CD4-positive, alpha-beta T cell (primary cell): Measurements from ENCODE around the gene TMEM79. TPM values are rescaled to one million over a fixed set of nuclear protein-coding genes. Genes with fewer than 3 reads are reported as not detected.

ENCODE experiments used
- ATAC-seq: fragments of 200-7000 bp; cut with Tn5 transposase; one replicate; pipeline ENCODE4 v1.10.0; 2022; ENCODE audit warnings: mild to moderate bottlenecking; ENCODE audit not compliant: poor library complexity
- CTCF ChIA-PET: fragments of 350-600 bp; sonication (Branson Sonifier 250); formaldehyde crosslinking; loops from one replicate; lab custom pipeline; 2021; ENCODE audit warnings: antibody characterized with exemption, inconsistent platforms; lab: Charles Lee
- POLR2A ChIA-PET: fragments of 350-600 bp; sonication (Branson Sonifier 250); formaldehyde crosslinking; loops from one replicate; lab custom pipeline; 2021; ENCODE audit warnings: antibody characterized with exemption, inconsistent platforms; lab: Charles Lee
- DNase-seq, 14 experiments: peaks; one replicate each; pipeline ENCODE4 v3.0.0-alpha.2; 2013 to 2020; ENCODE audit warnings: mixed read lengths in 2 of 14
- H3K27ac ChIP-seq, 2 donors: one replicate each; pipeline versions ENCODE4 v1.5.1 to v1.7.0; 2013; ENCODE audit warnings: low read length in 2 of 2, low read depth in 1 of 2, mild to moderate bottlenecking in 1 of 2
- H3K27me3 ChIP-seq, 2 experiments: 1 replicate in 1 of 2; 2 replicates in 1 of 2; pipeline versions ENCODE4 v1.6.1 to v1.7.0; 2013; ENCODE audit warnings: low read length in 2 of 2, control low read depth in 1 of 2, mild to moderate bottlenecking in 1 of 2, moderate library complexity in 1 of 2; ENCODE audit not compliant: insufficient read depth in 2 of 2, control insufficient read depth in 1 of 2
- H3K36me3 ChIP-seq: one replicate; pipeline ENCODE4 v1.6.1; 2013; ENCODE audit warnings: low read length, control low read depth; ENCODE audit not compliant: insufficient read depth
- H3K4me1 ChIP-seq: one replicate; pipeline ENCODE4 v1.6.1; 2013; ENCODE audit warnings: low read length, control low read depth; ENCODE audit not compliant: insufficient read depth
- H3K4me3 ChIP-seq: one replicate; pipeline ENCODE4 v1.5.1; 2013; ENCODE audit warnings: mild to moderate bottlenecking, low read length, moderate library complexity
- H3K9me3 ChIP-seq, 2 experiments: 1 replicate in 1 of 2; 2 replicates in 1 of 2; pipeline versions ENCODE4 v1.6.1 to v1.7.0; 2013; ENCODE audit warnings: low read length in 2 of 2, mild to moderate bottlenecking in 2 of 2, control low read depth in 1 of 2, moderate library complexity in 1 of 2; ENCODE audit not compliant: control insufficient read depth in 1 of 2, insufficient read depth in 1 of 2
- H3K27ac Mint-ChIP-seq: one replicate; pipeline ENCODE4 v1.8.0; 2020; ENCODE audit warnings: mixed read lengths
- H3K27me3 Mint-ChIP-seq: one replicate; pipeline ENCODE4 v1.8.0; 2021; ENCODE audit warnings: mixed read lengths
- H3K36me3 Mint-ChIP-seq: one replicate; pipeline ENCODE4 v1.8.0; 2021; ENCODE audit warnings: low read depth, mixed read lengths
- H3K4me1 Mint-ChIP-seq: one replicate; pipeline ENCODE4 v1.8.0; 2021; ENCODE audit warnings: low read depth, mixed read lengths
- H3K4me3 Mint-ChIP-seq: one replicate; pipeline ENCODE4 v1.8.0; 2020; ENCODE audit warnings: mild to moderate bottlenecking, mixed read lengths
- H3K9me3 Mint-ChIP-seq: one replicate; pipeline ENCODE4 v1.8.0; 2020; ENCODE audit warnings: mixed read lengths
- intact Hi-C, 2 experiments: fragments of 100-400 bp; cut with DNase I in 1 of 2; cut with micrococcal nuclease in 1 of 2; formaldehyde crosslinking; loops; one replicate each; pipeline versions ENCODE4 v1.15.1 to v1.9.0; 2023 to 2025; cut with DNase I, micrococcal nuclease
- total RNA-seq, 174 experiments: library from RNA in 2 of 174; stranded (reverse) in 2 of 174; gene quantifications; one replicate each; pipeline ENCODE4 v1.2.3 and lab custom pipeline; 2021 to 2026
- TF ChIP-seq, protein P1 (sequence below): fragments of 200-600 bp; IDR thresholded peaks from one replicate; pipeline ENCODE4 v1.8.0; 2022; ENCODE audit warnings: antibody characterized with exemption, mild to moderate bottlenecking

TMEM79 gene
- total RNA-seq, 2 experiments from 2014 or later, result 1.0 to 1.7 TPM

DNA sequence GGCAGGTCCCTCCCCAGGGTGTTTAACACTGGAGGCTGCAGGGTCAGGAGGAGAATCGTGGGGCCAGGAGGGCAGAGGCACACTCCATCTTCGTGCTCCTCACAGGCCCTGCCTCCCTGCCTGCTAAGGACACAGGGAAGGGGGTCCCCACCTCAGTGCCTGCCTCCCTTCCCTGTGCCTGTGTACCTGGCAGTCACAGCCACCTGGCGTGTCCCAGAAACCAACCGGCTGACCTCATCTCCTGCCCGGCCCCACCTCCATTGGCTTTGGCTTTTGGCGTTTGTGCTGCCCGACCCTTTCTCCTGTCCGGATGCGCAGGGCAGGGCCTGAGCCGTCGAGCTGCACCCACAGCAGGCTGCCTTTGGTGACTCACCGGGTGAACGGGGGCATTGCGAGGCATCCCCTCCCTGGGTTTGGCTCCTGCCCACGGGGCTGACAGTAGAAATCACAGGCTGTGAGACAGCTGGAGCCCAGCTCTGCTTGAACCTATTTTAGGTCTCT is 42.8 kb upstream of the TMEM79 start:
- Histone ChIP-seq H3K27me3 (no peaks in the 10 kb centered on the region), H3K36me3 (peaks cover 37% of the 10 kb centered on the region), H3K27ac (no peak overlapping the region), H3K4me1 (peaks cover 19% of the 10 kb centered on the region), H3K4me3 (no peak overlapping the region), H3K9me3 (no peaks in the 10 kb centered on the region)
- POLR2A ChIA-PET, result no interaction called here
- TF ChIP-seq, protein P1, sequence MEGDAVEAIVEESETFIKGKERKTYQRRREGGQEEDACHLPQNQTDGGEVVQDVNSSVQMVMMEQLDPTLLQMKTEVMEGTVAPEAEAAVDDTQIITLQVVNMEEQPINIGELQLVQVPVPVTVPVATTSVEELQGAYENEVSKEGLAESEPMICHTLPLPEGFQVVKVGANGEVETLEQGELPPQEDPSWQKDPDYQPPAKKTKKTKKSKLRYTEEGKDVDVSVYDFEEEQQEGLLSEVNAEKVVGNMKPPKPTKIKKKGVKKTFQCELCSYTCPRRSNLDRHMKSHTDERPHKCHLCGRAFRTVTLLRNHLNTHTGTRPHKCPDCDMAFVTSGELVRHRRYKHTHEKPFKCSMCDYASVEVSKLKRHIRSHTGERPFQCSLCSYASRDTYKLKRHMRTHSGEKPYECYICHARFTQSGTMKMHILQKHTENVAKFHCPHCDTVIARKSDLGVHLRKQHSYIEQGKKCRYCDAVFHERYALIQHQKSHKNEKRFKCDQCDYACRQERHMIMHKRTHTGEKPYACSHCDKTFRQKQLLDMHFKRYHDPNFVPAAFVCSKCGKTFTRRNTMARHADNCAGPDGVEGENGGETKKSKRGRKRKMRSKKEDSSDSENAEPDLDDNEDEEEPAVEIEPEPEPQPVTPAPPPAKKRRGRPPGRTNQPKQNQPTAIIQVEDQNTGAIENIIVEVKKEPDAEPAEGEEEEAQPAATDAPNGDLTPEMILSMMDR, result no peak
- H3K36me3 Mint-ChIP-seq, result peaks cover 43% of the 10 kb centered on the region
- H3K9me3 Mint-ChIP-seq, result no peaks in the 10 kb centered on the region
- peak in 1 of 14 experiments; percentile 24 for DNase-seq
- intact Hi-C loops, result no loop called here
- peaks cover 19% of the 10 kb centered on the region for H3K4me1 Mint-ChIP-seq
- ATAC-seq, result no peak
- H3K4me3 Mint-ChIP-seq, result no peak overlapping the region
- CTCF ChIA-PET, result interaction anchor here (1.2 kb wide), 1 partner anchor 16 kb away, joined by 5 read pairs; no protein-coding TSS in a partner anchor
- H3K27me3 Mint-ChIP-seq, result no peaks in the 10 kb centered on the region
- H3K27ac Mint-ChIP-seq, result no peak overlapping the region

DNA sequence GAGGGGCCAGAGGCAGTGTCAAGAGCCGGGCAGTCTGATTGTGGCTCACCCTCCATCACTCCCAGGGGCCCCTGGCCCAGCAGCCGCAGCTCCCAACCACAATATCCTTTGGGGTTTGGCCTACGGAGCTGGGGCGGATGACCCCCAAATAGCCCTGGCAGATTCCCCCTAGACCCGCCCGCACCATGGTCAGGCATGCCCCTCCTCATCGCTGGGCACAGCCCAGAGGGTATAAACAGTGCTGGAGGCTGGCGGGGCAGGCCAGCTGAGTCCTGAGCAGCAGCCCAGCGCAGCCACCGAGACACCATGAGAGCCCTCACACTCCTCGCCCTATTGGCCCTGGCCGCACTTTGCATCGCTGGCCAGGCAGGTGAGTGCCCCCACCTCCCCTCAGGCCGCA is 42.2 kb upstream of the TMEM79 start, which contains the start of gene BGLAP:
Gene BGLAP (plus strand): TSS at position 259 of the 400 bp plus-strand sequence. CDS start 48 bp downstream, at position 307.
- H3K36me3 Mint-ChIP-seq, result peaks cover 38% of the 10 kb centered on the region
- Histone ChIP-seq H3K27ac (no peak within 1 kb of the TSS), H3K4me1 (peaks cover 20% of the 10 kb centered on the region), H3K27me3 (no peaks in the 10 kb centered on the region), H3K4me3 (no peak within 1 kb of the TSS), H3K36me3 (peaks cover 32% of the 10 kb centered on the region), H3K9me3 (no peaks in the 10 kb centered on the region)
- H3K27me3 Mint-ChIP-seq, result no peaks in the 10 kb centered on the region
- ChIA-PET POLR2A (no interaction called here), CTCF (interaction anchor here (1.2 kb wide), 1 partner anchor 17 kb away, joined by 5 read pairs; no protein-coding TSS in a partner anchor)
- no peak for DNase-seq
- peaks cover 21% of the 10 kb centered on the region for H3K4me1 Mint-ChIP-seq
- intact Hi-C loops, result no loop called here
- no peak within 1 kb of the TSS for H3K4me3 Mint-ChIP-seq
- H3K27ac Mint-ChIP-seq, result no peak within 1 kb of the TSS
- TF ChIP-seq, protein P1, result no peak
- no peaks in the 10 kb centered on the region for H3K9me3 Mint-ChIP-seq
- no peak for ATAC-seq

DNA sequence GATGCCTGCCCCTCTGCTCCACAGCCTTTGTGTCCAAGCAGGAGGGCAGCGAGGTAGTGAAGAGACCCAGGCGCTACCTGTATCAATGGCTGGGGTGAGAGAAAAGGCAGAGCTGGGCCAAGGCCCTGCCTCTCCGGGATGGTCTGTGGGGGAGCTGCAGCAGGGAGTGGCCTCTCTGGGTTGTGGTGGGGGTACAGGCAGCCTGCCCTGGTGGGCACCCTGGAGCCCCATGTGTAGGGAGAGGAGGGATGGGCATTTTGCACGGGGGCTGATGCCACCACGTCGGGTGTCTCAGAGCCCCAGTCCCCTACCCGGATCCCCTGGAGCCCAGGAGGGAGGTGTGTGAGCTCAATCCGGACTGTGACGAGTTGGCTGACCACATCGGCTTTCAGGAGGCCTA is 41.4 kb upstream of the TMEM79 start:
- POLR2A ChIA-PET, result no interaction called here

More for the DNA sequence above, 41.4 kb upstream of the TMEM79 start:
- no peak overlapping the region for H3K27ac ChIP-seq
- Mint-ChIP-seq H3K36me3 (peaks cover 31% of the 10 kb centered on the region), H3K27ac (no peak overlapping the region), H3K27me3 (no peaks in the 10 kb centered on the region), H3K4me1 (peaks cover 21% of the 10 kb centered on the region), H3K9me3 (no peaks in the 10 kb centered on the region), H3K4me3 (no peak overlapping the region)
- no peaks in the 10 kb centered on the region for H3K9me3 ChIP-seq
- no peak overlapping the region for H3K4me3 ChIP-seq
- no peaks in the 10 kb centered on the region for H3K27me3 ChIP-seq
- ATAC-seq (no peak), DNase-seq (no peak)
- TF ChIP-seq, protein P1, result no peak
- CTCF ChIA-PET, result no interaction called here
- intact Hi-C loops, result no loop called here
- H3K36me3 ChIP-seq, result peaks cover 26% of the 10 kb centered on the region
- peaks cover 20% of the 10 kb centered on the region for H3K4me1 ChIP-seq
